Stimulated activated CD8-positive, alpha-beta memory T cell treated with anti-CD3 and anti-CD28 coated beads, Interleukin-7, amount 100 ng/mL, for 4 hours (primary cell): ENCODE measurements around the gene GMEB2.
A peak's percentile ranks its signal among the peaks of the same experiment; 100 is the strongest.
"Not testable (repeated sequence)": the region's sequence is repeated elsewhere in the genome, so short reads cannot be mapped to it uniquely, and the experiment has no call there.

ENCODE experiments used
- DNase-seq, 2 donors: peaks; one replicate each; pipeline ENCODE4 v3.0.0-alpha.2; 2020; ENCODE audit warnings: low read depth in 2 of 2

The GMEB2 gene

GRCh38 chr20:63639093-63639975 is 12.4 kb upstream of the GMEB2 start:
- DNase-seq, result peak; percentile 47 to 62

- no peak for DNase-seq
Measured at GRCh38 chr20:63636752-63637628, 10.1 kb upstream of the GMEB2 start.

- peak; percentile 64 to 72 for DNase-seq
Measured at GRCh38 chr20:63635431-63636141, 8.7 kb upstream of the GMEB2 start.

GRCh38 chr20:63633732-63634131 is 6.8 kb upstream of the GMEB2 start:
- no peak for DNase-seq

GRCh38 chr20:63631426-63631825 is 4.5 kb upstream of the GMEB2 start:
- not testable (repeated sequence) for DNase-seq

- not testable (repeated sequence) for DNase-seq
Measured at GRCh38 chr20:63630956-63631355, 4.1 kb upstream of the GMEB2 start.

GRCh38 chr20:63628246-63628975 is 1.5 kb upstream of the GMEB2 start:
- peak; percentile 46 to 52 for DNase-seq

- DNase-seq, result no peak
Measured at GRCh38 chr20:63627751-63628245, 897 bp upstream of the GMEB2 start.

- peak; percentile 86 to 92 for DNase-seq
Measured at GRCh38 chr20:63627129-63627750, 339 bp upstream of the GMEB2 start.

- no peak for DNase-seq
Measured at GRCh38 chr20:63625771-63626423, 1.0 kb downstream of the GMEB2 start.

- DNase-seq, result no peak
Measured at GRCh38 chr20:63624486-63624885, 2.4 kb downstream of the GMEB2 start.

GRCh38 chr20:63622732-63623131 is 4.2 kb downstream of the GMEB2 start:
- no peak for DNase-seq

- DNase-seq, result no peak
Measured at GRCh38 chr20:63622096-63622495, 4.8 kb downstream of the GMEB2 start.

GRCh38 chr20:63620991-63621390 is 5.9 kb downstream of the GMEB2 start:
- no peak for DNase-seq

- no peak for DNase-seq
Measured at GRCh38 chr20:63619505-63619904, 7.4 kb downstream of the GMEB2 start.

GRCh38 chr20:63619086-63619485 is 7.8 kb downstream of the GMEB2 start:
- DNase-seq, result no peak

GRCh38 chr20:63618291-63618980 is 8.5 kb downstream of the GMEB2 start:
- no peak for DNase-seq

- DNase-seq, result no peak
Measured at GRCh38 chr20:63617876-63618265, 9.0 kb downstream of the GMEB2 start.

- no peak for DNase-seq
Measured at GRCh38 chr20:63617092-63617875, 9.6 kb downstream of the GMEB2 start.
